Ascending aorta (tissue), 1 donor: ENCODE data around the gene ACP5. TPM values are rescaled to one million over a fixed set of nuclear protein-coding genes. Genes with fewer than 3 reads are reported as not detected.

Experiments used
- total RNA-seq: library from RNA; depleted of rRNA; stranded (reverse); fragments of >200 nt; gene quantifications from one replicate; pipeline ENCODE4 v1.1.0, GENCODE V29; 2016

The ACP5 gene
- total RNA-seq, 1 donor from 2014 or later: not detected

Other genes starting within 250 kb of the ACP5 start
- gene RAB3D, start 238.0 kb downstream of the ACP5 start, total RNA-seq: 33.6 TPM
- gene TMEM205, start 231.4 kb downstream of the ACP5 start, total RNA-seq: 225 TPM
- 79.0 TPM for gene CCDC159, start 231.1 kb downstream of the ACP5 start, total RNA-seq
- 61.4 TPM for gene PLPPR2, start 222.2 kb downstream of the ACP5 start, total RNA-seq
- 4.5 TPM for gene SWSAP1, start 203.0 kb downstream of the ACP5 start, total RNA-seq
- 0.21 TPM for gene EPOR, start 193.3 kb downstream of the ACP5 start, total RNA-seq
- gene RGL3, start 158.3 kb downstream of the ACP5 start, total RNA-seq: 63.2 TPM
- not detected for gene ODAD3, start 142.5 kb downstream of the ACP5 start, total RNA-seq
- gene PRKCSH, start 142.0 kb downstream of the ACP5 start, total RNA-seq: 208 TPM
- not detected for gene ELAVL3, start 96.6 kb downstream of the ACP5 start, total RNA-seq
- 7.6 TPM for gene ZNF653, start 71.8 kb downstream of the ACP5 start, total RNA-seq
- gene ECSIT, start 48.5 kb downstream of the ACP5 start, total RNA-seq: 27.5 TPM
- 477 TPM for gene CNN1, start 38.8 kb downstream of the ACP5 start, total RNA-seq
- gene ELOF1, start 18.4 kb downstream of the ACP5 start, total RNA-seq: 28.9 TPM
- 7.6 TPM for gene ZNF627, start 19.8 kb upstream of the ACP5 start, total RNA-seq
- gene ZNF823, start 161.3 kb upstream of the ACP5 start, total RNA-seq: 5.2 TPM
- gene ZNF441, start 189.4 kb upstream of the ACP5 start, total RNA-seq: 0.85 TPM
- not detected for gene ZNF491, start 220.9 kb upstream of the ACP5 start, total RNA-seq
- 1.1 TPM for gene ZNF440, start 236.6 kb upstream of the ACP5 start, total RNA-seq